ENCODE data around the gene UMAD1.

UMAD1 gene

GRCh38 chr7:7709291-7709690 lies 68.7 kb downstream of the UMAD1 start:
- Histone ChIP-seq H3K4me3 (replicated peaks; ENCODE audit: insufficient read depth, low read length) (no peak overlapping the region), H3K27me3 (ENCODE audit: insufficient read depth, poor library complexity, severe bottlenecking) (no peaks in the 10 kb centered on the region), H3K27ac (replicated peaks) (no peak overlapping the region)
- DNase-seq (ENCODE audit: low read depth in 1 of 2, low spot score in 1 of 2) = no peak
- TF ChIP-seq POLR2AphosphoS5 (IDR thresholded peaks at IDR 0.05; ENCODE audit: low read depth) = no peak

- Histone ChIP-seq H3K27ac (replicated peaks) (no peak overlapping the region), H3K4me3 (replicated peaks; ENCODE audit: insufficient read depth, low read length) (no peak overlapping the region), H3K27me3 (ENCODE audit: insufficient read depth, poor library complexity, severe bottlenecking) (no peaks in the 10 kb centered on the region)
- TF ChIP-seq REST (IDR thresholded peaks at IDR 0.05; ENCODE audit: insufficient replicate concordance, low read depth) (no peak), CTCF (IDR thresholded peaks at IDR 0.05; ENCODE audit: insufficient read depth, low read length) (no peak), GABPA (IDR thresholded peaks at IDR 0.05; ENCODE audit: low read depth) (no peak), POLR2AphosphoS5 (IDR thresholded peaks at IDR 0.05; ENCODE audit: low read depth) (no peak), SPI1 (IDR thresholded peaks at IDR 0.05; ENCODE audit: borderline replicate concordance, low read depth) (no peak)
- no peak for DNase-seq (ENCODE audit: low read depth in 1 of 2, low spot score in 1 of 2)
Observed at GRCh38 chr7:7710469-7710868, 69.9 kb downstream of the UMAD1 start.

- no peak overlapping the region for H3K4me3 ChIP-seq (replicated peaks; ENCODE audit: insufficient read depth, low read length)
- no peak overlapping the region for H3K27ac ChIP-seq (replicated peaks)
- DNase-seq (ENCODE audit: low read depth in 1 of 2, low spot score in 1 of 2) = no peak
- H3K27me3 ChIP-seq (ENCODE audit: insufficient read depth, poor library complexity, severe bottlenecking) = no peaks in the 10 kb centered on the region
- TF ChIP-seq CTCF (IDR thresholded peaks at IDR 0.05; ENCODE audit: insufficient read depth, low read length) (no peak), GABPA (IDR thresholded peaks at IDR 0.05; ENCODE audit: low read depth) (no peak), REST (IDR thresholded peaks at IDR 0.05; ENCODE audit: insufficient replicate concordance, low read depth) (no peak), SPI1 (IDR thresholded peaks at IDR 0.05; ENCODE audit: borderline replicate concordance, low read depth) (no peak), POLR2AphosphoS5 (IDR thresholded peaks at IDR 0.05; ENCODE audit: low read depth) (no peak)
Observed at GRCh38 chr7:7713730-7714129, 73.2 kb downstream of the UMAD1 start.

- H3K27ac ChIP-seq (replicated peaks) = no peak within 1 kb of the TSS
- no peak within 1 kb of the TSS for H3K4me3 ChIP-seq (replicated peaks; ENCODE audit: insufficient read depth, low read length)
- TF ChIP-seq POLR2AphosphoS5 (IDR thresholded peaks at IDR 0.05; ENCODE audit: low read depth) (no peak), GABPA (IDR thresholded peaks at IDR 0.05; ENCODE audit: low read depth) (no peak), SPI1 (IDR thresholded peaks at IDR 0.05; ENCODE audit: borderline replicate concordance, low read depth) (no peak), REST (IDR thresholded peaks at IDR 0.05; ENCODE audit: insufficient replicate concordance, low read depth) (no peak), CTCF (IDR thresholded peaks at IDR 0.05; ENCODE audit: insufficient read depth, low read length) (no peak)
- DNase-seq (ENCODE audit: low read depth in 1 of 2, low spot score in 1 of 2) = no peak
- H3K27me3 ChIP-seq (ENCODE audit: insufficient read depth, poor library complexity, severe bottlenecking) = no peaks in the 10 kb centered on the region
Observed at GRCh38 chr7:7718492-7718891, 77.9 kb downstream of the UMAD1 start, which contains the start of gene RPA3. RPA3 (minus strand) TSS chr7:7718607; CDS start chr7:7640418, 78,189 bp downstream.

Measured in HL-60 (cell line).